ENCODE data around the gene DNM2.
"Not testable (repeated sequence)": the region's sequence is repeated elsewhere in the genome, so short reads cannot be mapped to it uniquely, and the experiment has no call there.

DNM2 gene

GRCh38 chr19:10756791-10757190, 38.9 kb downstream of the DNM2 start:
- no peak for DNase-seq

DNA sequence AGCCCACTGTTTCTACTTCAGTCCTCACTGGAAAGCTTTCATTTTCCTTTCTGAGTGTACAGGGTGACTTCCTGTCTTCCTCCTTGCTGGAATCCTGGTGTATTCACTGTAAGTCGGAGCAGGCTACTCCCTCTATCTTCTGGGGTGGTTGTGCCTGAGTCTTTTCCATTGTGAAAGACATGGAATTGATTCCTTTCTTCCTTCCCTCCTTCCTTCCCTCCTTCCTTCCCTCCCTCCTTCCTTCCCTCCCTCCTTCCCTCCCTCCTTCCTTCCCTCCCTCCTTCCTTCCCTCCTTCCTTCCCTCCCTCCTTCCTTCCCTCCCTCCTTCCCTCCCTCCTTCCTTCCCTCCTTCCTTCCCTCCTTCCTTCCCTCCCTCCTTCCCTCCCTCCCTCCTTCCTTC, 40.2 kb downstream of the DNM2 start:
- DNase-seq: not testable (repeated sequence)

DNA sequence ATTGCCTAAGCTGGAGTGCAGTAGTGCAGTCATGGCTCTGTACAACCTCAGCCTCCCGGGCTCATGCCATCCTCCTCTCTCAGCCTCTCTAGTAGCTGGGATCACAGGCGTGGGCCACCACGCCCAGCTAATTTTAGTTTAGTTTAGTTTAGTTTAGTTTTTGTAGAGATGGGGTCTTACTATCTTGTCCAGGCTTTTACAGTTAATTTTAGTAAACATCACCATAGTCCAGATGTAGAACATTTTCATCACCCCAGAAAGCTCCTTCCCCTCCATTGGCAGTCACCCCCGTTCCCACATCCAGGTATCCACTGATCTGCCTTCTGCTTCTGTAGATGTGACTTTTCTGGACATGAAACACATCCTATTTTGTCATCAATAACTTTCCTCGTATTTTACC, 41.1 kb downstream of the DNM2 start:
- DNase-seq: no peak

DNA sequence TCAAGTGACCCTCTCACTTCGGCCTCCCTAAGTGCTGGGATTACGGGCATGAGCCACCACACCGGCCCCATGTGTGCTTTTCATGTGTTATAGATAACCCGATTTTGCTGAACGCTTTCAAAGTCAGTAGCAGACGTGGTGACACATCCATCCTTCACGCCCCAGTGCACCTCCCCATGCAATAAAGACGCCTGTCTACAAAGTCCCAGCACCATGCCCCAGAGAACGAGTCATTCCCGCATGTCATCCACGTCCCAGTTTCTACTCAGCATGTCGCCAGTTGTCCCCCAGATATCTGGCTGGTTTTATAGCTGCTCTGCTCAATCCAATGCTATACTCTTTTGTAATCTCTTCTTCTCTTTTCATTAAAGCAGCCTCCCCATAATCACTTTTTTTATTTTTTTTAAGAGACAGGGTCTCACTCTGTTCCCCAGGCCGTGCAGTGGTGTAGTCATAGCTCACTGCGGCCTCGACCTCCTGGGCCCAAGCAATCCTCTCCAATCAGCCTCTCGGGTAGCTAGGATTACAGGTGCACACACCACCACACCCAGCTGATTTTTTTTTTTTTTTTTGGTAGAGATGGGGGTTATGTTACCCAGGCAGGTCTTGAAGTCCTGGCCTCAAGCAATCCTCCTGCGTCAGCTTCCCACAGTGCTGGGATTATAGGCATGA, 42.5 kb downstream of the DNM2 start:
- DNase-seq: peak; percentile 56

DNA sequence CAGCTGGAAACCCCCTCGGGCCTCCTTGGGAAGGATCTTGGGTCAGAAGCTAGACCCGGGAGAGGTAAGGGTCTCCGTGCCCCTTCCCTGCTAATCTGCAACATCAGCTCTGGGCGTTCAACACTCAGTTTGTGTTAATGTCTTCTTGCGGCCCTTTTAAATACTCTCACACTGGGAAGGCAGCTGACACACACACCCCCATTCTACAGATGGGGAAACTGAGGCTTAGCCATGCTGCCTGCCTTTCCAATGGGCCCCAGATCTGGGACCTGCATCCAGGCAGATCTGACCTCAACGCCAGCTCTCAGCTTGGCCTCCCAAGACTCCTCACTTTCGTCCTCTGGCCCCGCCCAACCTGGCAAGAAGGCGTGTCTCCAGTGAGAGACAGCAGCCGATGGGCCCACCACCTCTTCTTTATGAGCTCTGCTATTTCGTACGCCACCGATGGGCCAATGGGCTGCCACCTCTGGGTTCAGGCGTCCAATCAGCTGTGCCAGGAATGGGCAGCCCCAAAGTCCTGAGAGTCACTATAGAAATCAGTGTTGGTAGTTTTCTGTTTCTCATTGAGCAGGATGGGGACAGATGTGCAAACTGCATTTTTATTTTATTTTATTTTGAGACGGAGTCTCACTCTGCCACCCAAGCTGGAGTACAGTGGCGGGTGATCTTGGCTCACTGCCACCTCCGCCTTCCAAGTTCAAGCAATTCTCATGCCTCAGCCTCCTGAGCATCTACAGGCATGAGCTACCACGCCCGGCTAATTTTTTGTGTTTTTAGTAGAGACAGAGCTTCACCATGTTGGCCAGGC, 43.8 kb downstream of the DNM2 start:
- no peak for DNase-seq

GRCh38 chr19:10762656-10763055, 44.8 kb downstream of the DNM2 start:
- DNase-seq: peak; percentile 17

DNA sequence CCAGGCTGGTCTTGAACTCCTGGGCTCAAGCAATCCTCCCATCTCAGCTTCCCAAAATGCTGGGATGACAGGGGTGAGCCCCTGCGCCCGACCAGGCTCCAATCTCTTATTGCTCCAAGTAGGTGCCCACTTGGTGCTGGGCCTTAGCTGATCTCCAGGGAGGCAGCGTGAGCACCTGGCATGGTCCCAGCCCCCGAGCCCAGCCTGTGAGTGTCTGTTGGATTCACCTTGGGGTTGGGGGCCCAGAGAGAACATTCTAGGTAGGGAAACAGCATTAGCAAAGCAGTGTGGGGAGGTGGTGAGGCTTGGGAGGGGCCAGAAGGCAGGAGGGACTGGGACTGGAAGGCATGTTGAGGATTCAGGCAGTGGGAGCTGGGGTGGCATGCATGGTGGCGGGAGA, 45.5 kb downstream of the DNM2 start:
- no peak for DNase-seq

- DNase-seq: no peak
These were observed 46.0 kb downstream of the DNM2 start for GRCh38 chr19:10763828-10764339.

DNA sequence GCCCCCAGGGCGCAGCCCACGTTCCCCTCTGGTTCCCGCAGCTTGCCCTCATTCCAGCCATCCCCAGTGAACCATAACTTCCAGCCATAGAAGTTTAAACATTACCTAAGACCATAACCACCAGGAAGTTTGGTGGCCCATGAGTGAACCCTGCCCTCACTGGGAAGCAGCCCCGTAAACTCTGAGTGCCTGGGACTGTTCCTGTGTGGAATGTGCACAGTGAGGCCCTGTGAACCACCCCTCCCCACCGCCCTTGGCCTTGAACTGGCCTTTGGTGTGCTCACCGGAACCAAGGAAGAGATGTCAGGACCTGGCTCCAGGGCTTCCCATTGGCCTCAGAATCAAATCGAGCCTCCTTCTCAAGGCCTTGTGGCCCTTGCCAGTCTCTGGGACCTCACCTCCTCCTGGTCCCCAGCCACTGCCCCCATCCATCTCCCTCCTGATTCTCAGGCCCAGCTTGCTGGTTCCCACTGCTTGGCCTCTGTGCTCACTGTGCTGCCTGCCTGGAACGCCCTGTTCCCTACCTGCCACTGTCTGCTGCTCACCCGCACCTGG, 46.5 kb downstream of the DNM2 start:
- DNase-seq: no peak

DNA sequence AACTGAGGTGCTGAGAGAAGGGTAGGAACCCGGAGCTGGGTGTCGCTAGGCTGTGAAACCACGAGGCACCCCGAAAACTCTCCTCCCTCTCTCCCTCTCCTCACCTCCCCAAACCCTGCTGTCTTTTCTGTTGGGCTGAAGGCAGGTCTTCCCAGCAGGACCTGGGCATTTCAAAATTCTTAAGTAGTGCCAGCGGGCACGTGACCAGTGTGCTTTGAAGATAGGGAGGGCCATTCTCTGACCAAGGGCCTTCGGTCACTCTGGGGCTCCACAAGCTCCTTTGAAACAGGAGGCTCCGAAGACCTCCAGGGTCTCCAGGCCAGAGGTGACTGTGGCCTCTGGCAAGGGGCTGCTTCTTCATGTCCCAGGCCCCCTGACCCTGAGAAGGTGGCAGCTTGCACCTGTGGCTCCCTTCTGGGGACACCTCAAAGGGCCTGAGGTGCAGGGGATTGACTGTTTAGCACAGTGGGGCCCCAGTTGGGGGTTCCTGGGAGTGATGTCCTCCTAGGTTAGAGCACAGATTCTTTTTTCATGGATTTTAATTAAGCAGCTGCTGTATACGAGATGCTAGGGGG, 48.3 kb downstream of the DNM2 start:
- DNase-seq: no peak

DNA sequence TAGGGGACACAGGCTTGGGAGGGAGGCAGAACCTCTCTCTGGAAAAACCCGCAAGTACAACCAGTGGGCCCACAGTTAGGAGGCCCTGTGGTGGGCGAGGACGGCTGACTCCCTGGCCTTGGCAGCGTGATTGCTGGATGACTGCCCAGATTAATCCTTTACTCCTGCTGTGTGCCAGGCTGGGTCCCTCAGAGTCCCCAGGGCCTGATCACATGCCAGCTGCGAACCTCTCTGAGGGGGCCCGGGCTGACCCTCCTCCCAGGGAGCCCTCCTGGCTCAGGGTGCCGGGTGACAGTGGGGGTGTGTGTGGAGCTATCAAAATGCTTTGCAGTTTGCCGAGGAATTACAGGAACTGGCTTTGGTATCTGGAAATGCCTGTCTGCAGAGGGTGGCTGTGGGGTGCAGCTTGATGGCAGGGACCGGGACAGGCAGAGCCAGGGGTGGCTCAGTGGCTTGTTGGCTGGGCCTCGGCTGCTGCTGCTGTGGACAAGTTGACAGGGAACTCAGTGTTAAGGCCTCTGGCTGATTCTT, 48.9 kb downstream of the DNM2 start:
- DNase-seq: no peak

- no peak for DNase-seq
These were observed 49.8 kb downstream of the DNM2 start for GRCh38 chr19:10767726-10768125.

DNA sequence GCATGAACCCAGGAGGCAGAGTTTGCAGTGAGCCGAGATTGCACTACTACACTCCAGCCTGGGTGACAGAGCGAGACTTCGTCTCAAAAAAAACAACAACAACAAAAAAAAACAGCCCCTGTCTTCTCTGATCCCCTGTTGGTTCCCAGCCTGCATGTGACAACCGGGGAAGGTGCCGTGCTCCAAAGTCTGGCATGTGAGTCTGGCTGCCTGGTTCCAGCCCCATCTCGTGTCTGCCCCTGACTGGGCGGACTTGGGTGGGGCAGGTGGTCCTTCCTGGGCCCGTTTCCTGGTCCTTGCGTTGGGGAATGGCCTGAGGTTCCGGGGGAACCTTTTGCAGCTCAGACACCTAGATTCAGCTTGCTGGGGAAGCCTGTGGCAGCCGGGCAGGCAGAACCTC, 50.5 kb downstream of the DNM2 start:
- no peak for DNase-seq

DNA sequence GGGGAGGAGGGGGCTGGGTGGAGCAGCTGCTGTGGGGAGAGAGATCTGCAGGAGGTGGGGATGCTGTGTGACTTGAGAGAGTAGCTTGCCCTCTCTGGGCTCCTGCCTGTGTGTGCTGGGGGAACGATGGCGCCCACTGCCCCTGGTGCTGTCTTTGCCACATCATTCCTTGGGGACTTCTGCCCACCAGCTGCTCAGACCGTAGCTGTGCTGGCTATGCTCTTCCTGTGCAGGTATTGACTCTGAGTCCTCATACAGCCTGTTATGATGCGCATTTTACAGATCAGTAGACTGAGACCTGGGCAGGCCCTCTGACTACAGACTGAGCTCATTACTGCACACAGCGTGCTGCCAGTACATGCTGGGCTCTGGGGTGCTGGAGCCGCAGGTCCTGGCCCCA, 51.1 kb downstream of the DNM2 start:
- DNase-seq: no peak

- DNase-seq: no peak
These were observed 51.9 kb downstream of the DNM2 start for GRCh38 chr19:10769533-10770491.

DNA sequence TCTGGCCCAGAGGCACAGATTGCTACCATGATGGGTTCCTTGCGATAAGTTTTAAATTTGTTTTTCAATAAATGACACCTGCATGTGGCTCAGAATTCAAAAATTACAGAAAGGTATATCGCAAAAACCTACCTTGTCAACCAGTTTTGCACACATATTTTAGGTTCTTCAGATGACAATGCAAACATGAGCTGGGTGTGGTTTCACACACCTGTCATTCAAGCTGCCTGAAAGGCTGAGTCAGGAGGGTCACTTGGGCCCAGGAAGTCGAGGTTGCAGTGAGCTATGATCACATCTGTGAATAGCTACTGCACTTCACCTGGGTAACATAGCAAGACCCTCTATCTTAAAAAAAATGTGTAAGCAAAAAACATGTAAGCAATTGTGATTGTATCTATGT, 56.1 kb downstream of the DNM2 start:
- DNase-seq: peak; percentile 58

- DNase-seq: no peak
These were observed 57.0 kb downstream of the DNM2 start for GRCh38 chr19:10774893-10775292.

DNA sequence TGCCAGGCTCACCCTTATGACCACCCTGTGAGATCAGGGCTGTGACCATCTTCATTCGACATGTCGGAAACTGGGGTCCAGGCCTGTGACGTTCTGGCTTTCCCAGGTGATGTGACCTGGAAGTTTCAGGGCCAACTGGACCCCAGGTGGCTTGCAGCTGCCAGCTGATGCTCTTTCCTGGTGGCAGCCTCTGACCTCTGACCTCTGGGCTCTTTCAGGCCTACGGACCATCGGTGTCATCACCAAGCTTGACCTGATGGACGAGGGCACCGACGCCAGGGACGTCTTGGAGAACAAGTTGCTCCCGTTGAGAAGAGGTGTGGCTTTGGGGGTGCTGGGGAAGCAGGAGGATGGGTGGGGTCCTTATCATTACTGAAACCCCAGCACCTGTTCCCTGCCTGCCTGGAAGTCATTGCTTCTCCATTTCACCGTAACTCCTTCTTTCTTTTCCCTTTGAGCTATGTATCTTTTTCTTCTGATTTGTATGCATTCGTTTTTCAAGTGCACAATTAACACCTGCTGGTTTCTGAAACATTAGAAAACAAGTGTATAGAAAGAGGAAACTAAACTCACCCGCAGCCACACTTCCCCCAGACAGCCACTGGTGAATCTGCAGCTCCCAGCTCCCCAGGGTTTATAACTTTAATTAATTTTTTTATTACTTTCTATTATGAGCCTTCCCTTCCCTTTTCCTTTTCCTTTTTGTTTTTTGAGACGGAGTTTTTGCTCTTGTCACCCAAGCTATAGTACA, 59.2 kb downstream of the DNM2 start:
- no peak for DNase-seq

DNA sequence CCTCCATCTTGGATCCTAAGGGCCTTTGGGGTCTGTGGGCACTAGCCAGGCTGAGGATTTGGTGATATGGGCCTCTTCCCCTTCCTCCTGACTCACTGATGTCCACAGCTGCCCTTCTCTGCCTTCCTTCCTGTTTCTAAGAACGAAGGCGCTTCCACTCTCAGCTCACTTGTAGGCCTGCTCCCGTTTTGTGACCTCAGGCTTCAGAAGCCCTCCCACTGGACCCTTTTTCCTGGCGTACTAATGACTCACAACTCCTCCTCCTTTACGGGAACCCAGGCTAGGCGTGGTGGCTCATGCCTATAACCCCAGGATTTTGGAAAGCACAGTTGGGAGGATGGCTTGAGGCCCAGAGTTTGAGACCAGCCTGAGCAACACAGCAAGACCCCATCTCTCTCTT, 62.5 kb downstream of the DNM2 start:
- no peak for DNase-seq

GRCh38 chr19:10782795-10783194, 64.9 kb downstream of the DNM2 start:
- DNase-seq: no peak

DNA sequence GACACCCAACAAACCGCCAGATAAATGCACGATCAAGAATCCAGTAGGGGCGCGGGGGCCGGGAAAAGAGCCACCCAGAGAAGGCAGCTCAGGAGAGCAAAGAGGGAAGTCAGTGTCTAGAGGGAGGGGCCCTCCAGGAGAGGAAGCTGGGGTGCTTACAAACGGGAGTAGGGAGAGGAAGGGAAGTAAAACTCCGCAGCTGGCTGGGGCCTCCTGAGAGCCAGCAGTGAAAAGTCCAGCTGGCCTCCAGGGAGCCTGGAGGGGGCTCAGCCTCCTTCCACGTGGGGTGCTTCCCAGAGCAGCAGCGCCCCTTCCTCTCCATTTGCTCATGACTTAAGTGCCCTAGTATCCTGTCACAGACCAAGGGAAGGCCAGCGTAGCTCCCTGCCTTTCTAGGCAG, 66.4 kb downstream of the DNM2 start:
- no peak for DNase-seq

DNA sequence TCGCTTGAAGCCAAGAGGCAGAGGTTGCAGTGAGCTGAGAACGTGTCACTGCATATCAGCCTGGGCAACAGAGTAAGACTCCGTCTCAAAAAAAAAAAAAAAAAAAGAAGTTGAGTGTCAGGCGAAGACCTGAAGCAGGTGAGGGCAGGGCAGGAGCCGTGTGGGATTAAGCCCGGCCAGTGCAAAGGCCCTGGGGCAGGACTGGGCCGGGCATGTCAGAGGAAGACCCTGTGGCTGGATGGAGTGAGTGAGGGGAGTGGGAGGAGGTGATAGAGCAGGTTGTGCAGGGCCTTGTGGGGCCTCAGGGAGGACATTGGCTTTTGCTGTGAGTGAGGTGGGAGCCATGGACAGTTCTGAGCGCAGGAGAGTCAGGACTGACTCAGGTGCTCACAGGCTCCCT, 70.3 kb downstream of the DNM2 start:
- no peak for DNase-seq
